Neural crest cell (in vitro differentiated cells): ENCODE results near the gene DUSP10. TPM values are rescaled to one million over a fixed set of nuclear protein-coding genes. Genes with fewer than 3 reads are reported as not detected.
A peak's percentile ranks its signal among the peaks of the same experiment; 100 is the strongest.

ENCODE experiments used
- DNase-seq: peaks from one replicate; pipeline ENCODE4 v3.0.0; 2021; ENCODE audit warnings: low read depth, mixed read lengths, low spot score
- H3K27ac Mint-ChIP-seq: one replicate; pipeline ENCODE4 v1.8.0; 2021; ENCODE audit warnings: mild to moderate bottlenecking, mixed read lengths; ENCODE audit not compliant: unreplicated experiment
- H3K27me3 Mint-ChIP-seq: 2 replicates; pipeline ENCODE4 v1.8.0; 2021; ENCODE audit warnings: low read depth, mild to moderate bottlenecking, mixed read lengths
- H3K36me3 Mint-ChIP-seq: 2 replicates; pipeline ENCODE4 v1.8.0; 2021; ENCODE audit warnings: low read depth, mild to moderate bottlenecking, mixed read lengths
- H3K4me1 Mint-ChIP-seq: 2 replicates; pipeline ENCODE4 v1.8.0; 2021; ENCODE audit warnings: mixed read lengths
- H3K4me3 Mint-ChIP-seq: one replicate; pipeline ENCODE4 v1.8.0; 2021; ENCODE audit warnings: mild to moderate bottlenecking, mixed read lengths
- H3K9me3 Mint-ChIP-seq: 2 replicates; pipeline ENCODE4 v1.8.0; 2021; ENCODE audit warnings: mixed read lengths
- CTCF ChIP-seq: fragments of 200-600 bp; sonication (generic); conservative IDR thresholded peaks from 2 replicates; pipeline ENCODE4 v1.5.0; 2021; ENCODE audit warnings: antibody characterized with exemption, mild to moderate bottlenecking
- total RNA-seq: library from RNA; stranded (reverse); gene quantifications from 2 replicates; pipeline ENCODE4 v1.2.1, GENCODE V29; 2021

DUSP10 gene
- total RNA-seq, 1 donor from 2014 or later: 1.6 TPM

- no peak overlapping the region for H3K4me3 Mint-ChIP-seq
- no peak for TF ChIP-seq CTCF
- peaks cover 7% of the 10 kb centered on the region for H3K27me3 Mint-ChIP-seq
- DNase-seq: no peak
- H3K9me3 Mint-ChIP-seq: no peaks in the 10 kb centered on the region
- no peaks in the 10 kb centered on the region for H3K4me1 Mint-ChIP-seq
- no peak overlapping the region for H3K27ac Mint-ChIP-seq
- H3K36me3 Mint-ChIP-seq: no peaks in the 10 kb centered on the region
Measured at GRCh38 chr1:221774054-221774842, 32.4 kb upstream of the DUSP10 start.

- Mint-ChIP-seq H3K4me3 (no peak overlapping the region), H3K36me3 (no peaks in the 10 kb centered on the region), H3K27ac (no peak overlapping the region), H3K4me1 (no peaks in the 10 kb centered on the region), H3K9me3 (no peaks in the 10 kb centered on the region), H3K27me3 (peaks cover 7% of the 10 kb centered on the region)
- no peak for TF ChIP-seq CTCF
- DNase-seq: no peak
Measured at GRCh38 chr1:221773383-221773782, 31.5 kb upstream of the DUSP10 start.

GRCh38 chr1:221772117-221772516 is 30.2 kb upstream of the DUSP10 start:
- TF ChIP-seq CTCF: no peak
- Mint-ChIP-seq H3K27me3 (peaks cover 7% of the 10 kb centered on the region), H3K27ac (no peak overlapping the region), H3K36me3 (no peaks in the 10 kb centered on the region), H3K4me3 (no peak overlapping the region), H3K4me1 (no peaks in the 10 kb centered on the region), H3K9me3 (no peaks in the 10 kb centered on the region)
- DNase-seq: no peak

GRCh38 chr1:221768444-221769066 is 26.7 kb upstream of the DUSP10 start:
- peaks cover 7% of the 10 kb centered on the region for H3K27me3 Mint-ChIP-seq
- no peaks in the 10 kb centered on the region for H3K4me1 Mint-ChIP-seq
- H3K27ac Mint-ChIP-seq: no peak overlapping the region
- no peak for DNase-seq
- TF ChIP-seq CTCF: peak; percentile 45
- H3K9me3 Mint-ChIP-seq: no peaks in the 10 kb centered on the region
- H3K36me3 Mint-ChIP-seq: no peaks in the 10 kb centered on the region
- H3K4me3 Mint-ChIP-seq: no peak overlapping the region

GRCh38 chr1:221766210-221766609 is 24.3 kb upstream of the DUSP10 start:
- no peaks in the 10 kb centered on the region for H3K9me3 Mint-ChIP-seq
- no peak overlapping the region for H3K27ac Mint-ChIP-seq
- H3K4me1 Mint-ChIP-seq: no peaks in the 10 kb centered on the region
- H3K27me3 Mint-ChIP-seq: peaks cover 4% of the 10 kb centered on the region
- no peaks in the 10 kb centered on the region for H3K36me3 Mint-ChIP-seq
- no peak for TF ChIP-seq CTCF
- DNase-seq: no peak
- H3K4me3 Mint-ChIP-seq: no peak overlapping the region
